Neural cell (in vitro differentiated cells): ENCODE data around the gene KBTBD8.

Experiments used
- EP300 ChIP-seq: fragments of 450-650 bp; conservative IDR thresholded peaks from 2 replicates; pipeline ENCODE4 v1.6.1; 2014; ENCODE audit warnings: antibody characterized with exemption, mild to moderate bottlenecking, moderate library complexity; ENCODE audit not compliant: poor library complexity, severe bottlenecking
- EZH2 ChIP-seq: fragments of 200-600, 300-800 bp; shearing (Covaris generic), sonication (generic); IDR thresholded peaks from 2 replicates; pipeline ENCODE4 v1.6.1; 2014; ENCODE audit warnings: antibody characterized with exemption, low read length, borderline replicate concordance, mild to moderate bottlenecking; ENCODE audit not compliant: insufficient read depth, poor library complexity, severe bottlenecking
- MXI1 ChIP-seq: fragments of 450-650 bp; conservative IDR thresholded peaks from 2 replicates; pipeline ENCODE4 v1.6.1; 2014; ENCODE audit warnings: antibody characterized with exemption, mild to moderate bottlenecking; ENCODE audit not compliant: poor library complexity, severe bottlenecking
- POLR2AphosphoS5 ChIP-seq: IDR thresholded peaks from 2 replicates; pipeline ENCODE4 v1.6.1; 2012
- RAD21 ChIP-seq: fragments of 450-650 bp; conservative IDR thresholded peaks from 2 replicates; pipeline ENCODE4 v1.6.1; 2014; ENCODE audit warnings: antibody characterized with exemption, mild to moderate bottlenecking, moderate library complexity
- SMC3 ChIP-seq: fragments of 450-650 bp; conservative IDR thresholded peaks from 2 replicates; pipeline ENCODE4 v1.6.1; 2014; ENCODE audit warnings: antibody characterized with exemption, mild to moderate bottlenecking, moderate library complexity; ENCODE audit not compliant: poor library complexity
- TAF1 ChIP-seq: IDR thresholded peaks from 2 replicates; pipeline ENCODE4 v1.6.1; 2012; ENCODE audit warnings: low read depth
- TF ChIP-seq, protein P1 (sequence below): fragments of 450-650 bp; IDR thresholded peaks from 2 replicates; pipeline ENCODE4 v1.5.1; 2014; ENCODE audit warnings: antibody characterized with exemption, mild to moderate bottlenecking, moderate library complexity; ENCODE audit not compliant: poor library complexity, severe bottlenecking

DNA sequence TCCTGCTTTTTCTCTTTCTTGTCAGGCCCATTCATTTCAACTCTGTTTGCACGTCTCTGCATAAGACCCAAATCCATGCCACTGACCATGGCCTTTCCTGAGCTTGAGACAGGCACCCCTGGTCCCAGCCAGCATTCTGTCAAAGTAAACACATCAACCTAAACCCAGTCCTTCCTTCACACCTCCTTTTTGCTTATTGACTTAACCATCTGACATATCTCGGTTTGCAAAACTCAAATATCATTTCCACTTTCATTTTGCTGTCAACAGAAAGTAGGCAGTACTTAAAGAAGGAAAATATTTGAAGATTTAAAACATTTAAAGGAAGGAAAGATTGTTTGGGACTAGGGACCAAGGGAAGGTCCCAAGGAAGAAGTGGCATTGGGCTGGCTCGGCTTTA lies 48.2 kb upstream of the KBTBD8 start:
- TF ChIP-seq, protein P1, sequence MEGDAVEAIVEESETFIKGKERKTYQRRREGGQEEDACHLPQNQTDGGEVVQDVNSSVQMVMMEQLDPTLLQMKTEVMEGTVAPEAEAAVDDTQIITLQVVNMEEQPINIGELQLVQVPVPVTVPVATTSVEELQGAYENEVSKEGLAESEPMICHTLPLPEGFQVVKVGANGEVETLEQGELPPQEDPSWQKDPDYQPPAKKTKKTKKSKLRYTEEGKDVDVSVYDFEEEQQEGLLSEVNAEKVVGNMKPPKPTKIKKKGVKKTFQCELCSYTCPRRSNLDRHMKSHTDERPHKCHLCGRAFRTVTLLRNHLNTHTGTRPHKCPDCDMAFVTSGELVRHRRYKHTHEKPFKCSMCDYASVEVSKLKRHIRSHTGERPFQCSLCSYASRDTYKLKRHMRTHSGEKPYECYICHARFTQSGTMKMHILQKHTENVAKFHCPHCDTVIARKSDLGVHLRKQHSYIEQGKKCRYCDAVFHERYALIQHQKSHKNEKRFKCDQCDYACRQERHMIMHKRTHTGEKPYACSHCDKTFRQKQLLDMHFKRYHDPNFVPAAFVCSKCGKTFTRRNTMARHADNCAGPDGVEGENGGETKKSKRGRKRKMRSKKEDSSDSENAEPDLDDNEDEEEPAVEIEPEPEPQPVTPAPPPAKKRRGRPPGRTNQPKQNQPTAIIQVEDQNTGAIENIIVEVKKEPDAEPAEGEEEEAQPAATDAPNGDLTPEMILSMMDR: no peak
- TF ChIP-seq POLR2AphosphoS5 (no peak), EZH2 (no peak), TAF1 (no peak), EP300 (no peak), MXI1 (no peak), RAD21 (no peak), SMC3 (no peak)
